Measurements from ENCODE around the gene SRRD.
"Not testable (repeated sequence)": the region's sequence is repeated elsewhere in the genome, so short reads cannot be mapped to it uniquely, and the experiment has no call there.

SRRD gene

GRCh38 chr22:26525946-26526564 is 42.4 kb downstream of the SRRD start:
- DNase-seq = no peak

GRCh38 chr22:26527167-26527566 is 43.5 kb downstream of the SRRD start:
- DNase-seq = no peak

GRCh38 chr22:26527574-26528465 is 44.1 kb downstream of the SRRD start:
- DNase-seq = no peak

GRCh38 chr22:26528518-26528917 is 44.8 kb downstream of the SRRD start:
- DNase-seq = not testable (repeated sequence)

GRCh38 chr22:26529345-26529744 is 45.7 kb downstream of the SRRD start:
- DNase-seq = no peak

GRCh38 chr22:26534171-26534855 is 50.6 kb downstream of the SRRD start:
- no peak for DNase-seq

GRCh38 chr22:26534874-26535602 is 51.4 kb downstream of the SRRD start:
- no peak for DNase-seq

GRCh38 chr22:26535603-26535908 is 51.9 kb downstream of the SRRD start:
- DNase-seq = no peak

GRCh38 chr22:26536056-26536761 is 52.5 kb downstream of the SRRD start:
- DNase-seq = no peak

- no peak for DNase-seq
These were observed 53.1 kb downstream of the SRRD start for GRCh38 chr22:26536762-26537134.

GRCh38 chr22:26540119-26540518 is 56.4 kb downstream of the SRRD start:
- no peak for DNase-seq

- no peak for DNase-seq
These were observed 57.6 kb downstream of the SRRD start for GRCh38 chr22:26541167-26541819.

- DNase-seq = no peak
These were observed 59.2 kb downstream of the SRRD start for GRCh38 chr22:26542831-26543230.
